Muscle layer of colon (tissue), 2 donors: Measurements from ENCODE around the gene RPL13.

Source experiments
- H3K27ac ChIP-seq: one replicate; pipeline ENCODE4 v1.7.0; 2013; ENCODE audit warnings: low read depth, mild to moderate bottlenecking, low read length, moderate library complexity
- H3K27me3 ChIP-seq, 2 donors: one replicate each; pipeline ENCODE4 v1.7.0; 2013; ENCODE audit warnings: low read length in 2 of 2, mild to moderate bottlenecking in 2 of 2; ENCODE audit not compliant: insufficient read depth in 2 of 2, control insufficient read depth in 1 of 2
- H3K36me3 ChIP-seq: one replicate; pipeline ENCODE4 v1.7.0; 2013; ENCODE audit warnings: mild to moderate bottlenecking, low read length; ENCODE audit not compliant: insufficient read depth
- H3K4me1 ChIP-seq: one replicate; pipeline ENCODE4 v1.7.0; 2013; ENCODE audit warnings: mild to moderate bottlenecking, low read length; ENCODE audit not compliant: insufficient read depth
- H3K4me3 ChIP-seq, 2 donors: one replicate each; pipeline ENCODE4 v1.7.0; 2013; ENCODE audit warnings: low read length in 2 of 2, low read depth in 1 of 2, mild to moderate bottlenecking in 1 of 2, moderate library complexity in 1 of 2
- H3K9ac ChIP-seq: one replicate; pipeline ENCODE4 v1.7.0; 2013; ENCODE audit warnings: low read length
- H3K9me3 ChIP-seq: one replicate; pipeline ENCODE4 v1.7.0; 2013; ENCODE audit warnings: mild to moderate bottlenecking, low read length
- donor health status: abdominal sarcoma.
- donor health status: Adenocarcinoma of cecum.

Gene RPL13

GRCh38 chr16:89606006-89606405, 45.5 kb downstream of the RPL13 start:
- no peaks in the 10 kb centered on the region for H3K9me3 ChIP-seq
- H3K27ac ChIP-seq, result no peak overlapping the region
- H3K4me3 ChIP-seq, result no peak overlapping the region
- no peaks in the 10 kb centered on the region for H3K4me1 ChIP-seq
- H3K9ac ChIP-seq, result no peak overlapping the region
- no peaks in the 10 kb centered on the region for H3K36me3 ChIP-seq
- peaks cover 0 to 8% of the 10 kb centered on the region in 2 donors for H3K27me3 ChIP-seq

- Histone ChIP-seq H3K9me3 (no peaks in the 10 kb centered on the region), H3K27me3 (peaks cover 0 to 8% of the 10 kb centered on the region in 2 donors), H3K9ac (no peak overlapping the region), H3K4me3 (no peak overlapping the region), H3K27ac (no peak overlapping the region), H3K36me3 (no peaks in the 10 kb centered on the region), H3K4me1 (no peaks in the 10 kb centered on the region)
Observed at GRCh38 chr16:89607453-89607852, 47.0 kb downstream of the RPL13 start.

GRCh38 chr16:89607937-89608740, 47.7 kb downstream of the RPL13 start:
- no peak overlapping the region for H3K27ac ChIP-seq
- peaks cover 0 to 13% of the 10 kb centered on the region in 2 donors for H3K27me3 ChIP-seq
- H3K9ac ChIP-seq, result no peak overlapping the region
- H3K36me3 ChIP-seq, result no peaks in the 10 kb centered on the region
- H3K4me1 ChIP-seq, result no peaks in the 10 kb centered on the region
- no peaks in the 10 kb centered on the region for H3K9me3 ChIP-seq
- H3K4me3 ChIP-seq, result no peak overlapping the region

- H3K4me1 ChIP-seq, result no peaks in the 10 kb centered on the region
- no peak overlapping the region for H3K27ac ChIP-seq
- H3K27me3 ChIP-seq, result peaks cover 0 to 28% of the 10 kb centered on the region in 2 donors
- no peaks in the 10 kb centered on the region for H3K36me3 ChIP-seq
- no peak overlapping the region for H3K4me3 ChIP-seq
- H3K9me3 ChIP-seq, result no peaks in the 10 kb centered on the region
- H3K9ac ChIP-seq, result no peak overlapping the region
Observed at GRCh38 chr16:89610108-89610453, 49.6 kb downstream of the RPL13 start.

- no peaks in the 10 kb centered on the region for H3K4me1 ChIP-seq
- peaks cover 0 to 37% of the 10 kb centered on the region in 2 donors for H3K27me3 ChIP-seq
- H3K9ac ChIP-seq, result no peak overlapping the region
Observed at GRCh38 chr16:89612415-89613166, 52.1 kb downstream of the RPL13 start.

GRCh38 chr16:89613231-89613953, 52.9 kb downstream of the RPL13 start, which contains the start of gene DPEP1:
Gene DPEP1 (plus strand): TSS chr16:89613642. CDS start chr16:89630411, 16,769 bp downstream.
- Histone ChIP-seq H3K9ac (no peak within 1 kb of the TSS), H3K4me1 (no peaks in the 10 kb centered on the region), H3K36me3 (no peaks in the 10 kb centered on the region), H3K4me3 (no peak within 1 kb of the TSS), H3K9me3 (no peaks in the 10 kb centered on the region), H3K27ac (no peak within 1 kb of the TSS), H3K27me3 (peaks cover 0 to 37% of the 10 kb centered on the region in 2 donors)

More at GRCh38 chr16:89612415-89613166, 52.1 kb downstream of the RPL13 start:
- no peaks in the 10 kb centered on the region for H3K9me3 ChIP-seq
- no peak overlapping the region for H3K27ac ChIP-seq
- no peak overlapping the region for H3K4me3 ChIP-seq
- no peaks in the 10 kb centered on the region for H3K36me3 ChIP-seq

- no peaks in the 10 kb centered on the region for H3K9me3 ChIP-seq
- H3K36me3 ChIP-seq, result no peaks in the 10 kb centered on the region
- no peak overlapping the region for H3K9ac ChIP-seq
- H3K27me3 ChIP-seq, result peaks cover 0 to 37% of the 10 kb centered on the region in 2 donors
- no peaks in the 10 kb centered on the region for H3K4me1 ChIP-seq
- H3K4me3 ChIP-seq, result no peak overlapping the region
- no peak overlapping the region for H3K27ac ChIP-seq
Observed at GRCh38 chr16:89613954-89614459, 53.5 kb downstream of the RPL13 start.
